Stimulated activated CD8-positive, alpha-beta memory T cell treated with anti-CD3 and anti-CD28 coated beads, Interleukin-12 subunit alpha, Interleukin-12 subunit beta, amount 100 ng/mL, for 1 hour (primary cell): ENCODE data around the gene TMEM37.

ENCODE experiments used
- DNase-seq: peaks from one replicate; pipeline ENCODE4 v3.0.0-alpha.2; 2020; ENCODE audit warnings: low read depth

Gene TMEM37

DNA sequence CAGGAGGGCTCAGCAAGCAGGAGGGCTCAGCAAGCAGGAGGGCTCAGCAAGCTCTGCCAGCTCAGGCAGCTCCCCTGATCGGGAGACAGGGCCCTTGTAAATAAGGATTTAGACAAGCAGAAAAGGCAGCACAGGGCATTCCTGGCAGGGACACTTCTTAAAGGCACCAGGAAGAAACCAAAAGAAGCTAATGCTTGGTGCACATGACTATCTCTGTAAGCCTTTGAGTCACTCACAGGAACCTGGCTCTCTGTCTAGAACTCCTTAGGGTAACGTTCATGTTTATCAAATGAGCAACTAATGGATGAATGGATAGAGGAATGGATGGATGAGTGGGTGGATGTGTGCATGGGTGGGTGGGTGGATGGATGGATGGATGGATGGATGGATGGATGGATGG lies 28.4 kb downstream of the TMEM37 start:
- no peak for DNase-seq

DNA sequence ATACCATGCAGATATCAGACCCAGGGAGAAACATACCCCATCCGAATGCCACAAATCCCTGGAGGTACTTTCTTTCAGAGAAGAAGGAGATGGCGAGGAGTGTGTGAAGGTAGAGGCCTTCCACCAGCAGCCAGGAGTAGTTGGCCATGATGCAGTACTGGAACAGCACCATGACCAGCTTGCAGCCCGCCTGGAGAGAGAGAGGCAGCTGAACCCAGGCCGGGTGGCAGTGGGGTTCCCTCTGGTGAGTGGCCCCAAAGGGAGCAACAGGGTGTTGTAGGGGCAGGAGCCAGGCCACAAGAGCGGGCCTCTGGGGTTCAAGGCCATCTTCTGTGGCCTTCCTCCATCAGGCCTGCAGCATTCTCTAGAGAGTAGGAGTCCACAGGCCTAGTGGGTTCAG lies 30.2 kb downstream of the TMEM37 start:
- DNase-seq: no peak

DNA sequence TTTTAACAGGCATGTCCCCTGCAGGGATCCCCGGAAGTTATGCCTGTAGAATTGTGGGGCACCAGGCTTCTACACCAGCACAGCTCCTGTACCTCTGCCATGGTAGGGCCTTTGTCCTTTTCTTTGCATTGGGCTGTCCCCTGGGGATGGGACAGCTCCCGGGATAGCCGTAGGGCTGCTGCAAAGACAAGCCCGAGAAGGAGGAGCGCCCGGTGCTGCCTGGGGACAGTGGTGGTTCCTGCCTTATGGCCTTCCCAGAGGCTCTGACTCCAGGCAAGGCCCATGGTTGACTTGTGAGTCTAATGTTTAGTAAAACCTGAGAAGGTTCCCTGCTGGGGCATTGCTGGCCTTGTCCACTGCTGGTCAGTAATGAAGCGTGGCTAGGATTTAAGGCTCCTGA lies 30.9 kb downstream of the TMEM37 start:
- no peak for DNase-seq

- no peak for DNase-seq
These were observed 31.5 kb downstream of the TMEM37 start for GRCh38 chr2:119463136-119463535.

GRCh38 chr2:119463990-119464389 lies 32.3 kb downstream of the TMEM37 start:
- DNase-seq: no peak

DNA sequence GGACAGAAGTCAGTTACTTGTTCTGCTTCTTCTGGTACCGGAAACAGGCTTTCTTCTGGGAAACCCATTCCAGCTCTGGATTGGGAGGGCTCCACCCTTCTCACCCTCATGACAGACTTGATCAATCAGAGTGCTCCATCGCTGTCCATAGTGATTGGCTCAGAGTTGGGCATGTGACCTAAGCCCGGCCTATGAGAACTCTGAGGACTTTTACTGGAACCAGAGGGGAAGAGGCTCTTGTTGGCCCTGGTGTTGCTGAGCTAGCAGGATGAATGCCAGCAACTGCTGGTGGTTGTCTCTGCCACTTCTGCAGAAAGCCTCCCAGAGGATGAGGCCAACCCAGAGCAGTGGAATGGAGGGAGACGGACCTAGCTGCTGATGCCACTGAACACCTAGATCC lies 33.3 kb downstream of the TMEM37 start:
- DNase-seq: no peak

- DNase-seq: no peak
These were observed 34.0 kb downstream of the TMEM37 start for GRCh38 chr2:119465687-119466086.

- DNase-seq: no peak
These were observed 34.7 kb downstream of the TMEM37 start for GRCh38 chr2:119466373-119466772.

DNA sequence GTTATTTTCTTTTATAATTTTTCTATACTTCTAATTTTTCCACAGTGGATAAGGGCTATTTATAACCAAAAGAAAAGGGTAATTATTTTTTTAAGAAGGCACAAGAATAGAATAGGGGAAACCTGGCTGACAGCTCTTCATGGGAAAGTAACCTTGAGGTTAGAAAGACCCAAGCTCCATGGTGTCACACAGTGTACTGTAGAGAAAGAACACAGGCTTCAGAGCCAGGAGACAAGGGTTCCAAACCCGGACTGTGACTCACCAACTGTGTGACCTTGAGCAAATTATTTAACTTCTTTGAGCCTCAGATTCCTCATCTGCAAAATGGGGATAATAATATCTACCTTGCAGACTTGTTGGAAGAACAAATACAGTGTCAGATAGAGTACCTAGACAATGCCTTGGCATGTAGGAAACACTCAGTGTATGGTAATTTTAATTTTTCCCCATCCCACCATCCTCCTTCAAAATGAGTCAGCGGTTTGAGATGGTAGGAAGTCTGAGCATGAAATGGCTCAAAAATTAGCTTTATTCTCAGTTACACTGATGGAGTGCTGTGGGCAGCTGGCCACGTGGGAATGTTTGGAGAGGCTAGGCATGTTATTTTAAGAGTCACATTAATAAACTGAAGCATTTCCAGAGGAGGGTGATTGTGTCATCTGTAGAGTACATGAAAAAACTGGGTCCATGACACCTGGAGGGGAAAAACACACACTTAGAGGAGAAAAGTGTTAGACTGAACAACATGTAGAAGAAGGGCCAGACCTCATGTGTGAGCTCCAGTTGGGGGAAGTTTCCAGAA lies 36.7 kb downstream of the TMEM37 start:
- DNase-seq: no peak

- no peak for DNase-seq
These were observed 37.5 kb downstream of the TMEM37 start for GRCh38 chr2:119469131-119469530.

- no peak for DNase-seq
These were observed 38.1 kb downstream of the TMEM37 start for GRCh38 chr2:119469661-119470297.

DNA sequence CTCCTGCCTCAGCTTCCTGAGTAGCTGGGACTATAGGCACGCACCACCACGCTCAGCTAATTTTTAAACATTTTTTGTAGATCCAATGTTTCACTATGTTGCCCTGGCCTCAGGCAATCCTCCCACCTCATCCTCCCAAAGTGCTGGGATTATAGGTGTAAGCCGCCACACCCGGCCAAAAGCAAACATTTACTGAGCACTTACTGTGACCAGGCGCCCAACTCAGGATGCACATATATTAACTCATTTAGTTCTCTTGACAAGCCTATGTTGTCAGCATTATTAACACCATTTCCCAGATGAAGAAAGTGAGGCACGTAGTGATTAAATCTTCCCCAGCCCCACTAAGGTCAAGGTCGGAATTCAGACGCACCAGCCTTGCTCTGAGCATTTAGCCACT lies 41.1 kb downstream of the TMEM37 start:
- no peak for DNase-seq

- no peak for DNase-seq
These were observed 42.1 kb downstream of the TMEM37 start for GRCh38 chr2:119473621-119474370.

- DNase-seq: no peak
These were observed 42.9 kb downstream of the TMEM37 start for GRCh38 chr2:119474371-119475224.

- DNase-seq: no peak
These were observed 43.7 kb downstream of the TMEM37 start for GRCh38 chr2:119475225-119475856.

GRCh38 chr2:119475857-119476244 lies 44.2 kb downstream of the TMEM37 start:
- no peak for DNase-seq

DNA sequence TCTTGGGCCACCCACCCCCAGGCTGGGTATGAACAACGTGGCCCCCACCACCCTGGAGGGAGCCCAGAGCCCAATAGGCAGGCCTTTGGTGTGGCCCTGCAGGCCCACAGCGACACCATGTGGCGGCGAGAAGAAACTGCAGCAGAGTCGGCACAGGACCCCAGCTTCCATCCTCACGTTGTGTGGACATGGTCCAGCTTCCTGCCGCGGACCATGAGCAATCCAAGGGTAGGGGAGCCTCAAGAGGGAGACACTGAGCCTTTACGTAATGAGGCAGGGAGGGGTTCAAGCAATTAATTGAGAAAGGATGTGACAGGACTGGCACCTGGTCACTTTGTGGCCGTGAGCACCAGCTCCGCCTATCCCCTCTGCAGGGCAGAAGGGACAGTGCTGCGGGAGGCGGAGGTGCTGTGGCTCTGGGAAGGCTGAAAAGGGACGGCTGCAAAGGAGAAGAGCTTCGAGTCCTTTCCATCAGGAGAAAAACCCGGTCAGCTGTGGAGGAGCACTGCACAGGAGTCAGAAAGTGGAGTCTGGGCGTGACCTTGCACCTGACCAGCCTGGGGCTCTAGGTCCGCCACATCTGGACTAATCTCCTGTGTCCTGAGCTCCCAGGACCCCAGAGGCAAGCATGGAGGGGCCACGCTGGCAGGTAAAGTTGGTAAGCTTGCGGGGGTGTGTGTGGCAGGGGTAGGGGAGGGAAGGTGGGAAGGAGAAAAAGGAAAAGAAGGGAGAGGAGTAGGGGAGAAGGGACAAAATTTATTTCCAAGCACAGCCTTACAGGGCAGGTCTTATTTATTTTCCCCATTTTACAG lies 44.9 kb downstream of the TMEM37 start:
- peak; percentile 9 for DNase-seq

GRCh38 chr2:119477113-119477505 lies 45.5 kb downstream of the TMEM37 start:
- no peak for DNase-seq

DNA sequence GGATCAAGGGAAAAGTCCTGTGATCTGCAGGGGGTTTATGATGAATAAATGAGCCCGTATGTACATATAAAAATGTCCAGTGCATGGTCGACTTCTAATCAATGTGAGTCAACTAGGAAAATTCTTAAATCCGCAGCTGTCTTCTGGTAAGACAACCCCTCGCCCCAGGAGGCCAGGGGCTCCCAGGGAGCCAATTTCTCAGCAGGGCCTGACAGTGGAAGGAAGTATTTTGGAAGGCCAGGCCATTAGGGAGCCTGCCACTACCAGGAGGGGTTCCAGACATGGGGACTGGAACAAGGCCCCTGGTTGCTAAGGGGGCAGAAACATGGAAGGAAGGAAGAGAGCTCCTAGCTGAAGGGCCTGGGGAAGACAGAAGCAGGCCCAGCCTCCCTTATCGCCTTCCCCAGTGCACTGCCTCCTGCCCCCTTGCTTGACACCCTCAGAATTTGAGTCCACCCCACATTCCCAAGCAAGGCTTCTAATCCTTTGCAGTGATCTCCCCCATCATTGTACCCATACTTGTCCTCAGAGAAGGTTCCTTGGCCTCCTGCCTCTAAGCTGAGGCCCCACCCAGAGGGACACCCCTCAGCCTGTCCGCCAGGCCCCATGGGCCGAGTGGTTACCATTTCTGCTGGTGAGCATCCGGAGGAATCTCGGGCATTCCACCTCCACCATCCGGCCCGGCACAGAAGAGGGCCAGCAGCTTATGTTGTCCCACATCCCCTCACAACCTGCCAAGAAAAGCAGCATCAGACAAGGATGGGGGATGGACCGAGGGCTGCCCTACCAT lies 46.7 kb downstream of the TMEM37 start:
- no peak for DNase-seq

DNA sequence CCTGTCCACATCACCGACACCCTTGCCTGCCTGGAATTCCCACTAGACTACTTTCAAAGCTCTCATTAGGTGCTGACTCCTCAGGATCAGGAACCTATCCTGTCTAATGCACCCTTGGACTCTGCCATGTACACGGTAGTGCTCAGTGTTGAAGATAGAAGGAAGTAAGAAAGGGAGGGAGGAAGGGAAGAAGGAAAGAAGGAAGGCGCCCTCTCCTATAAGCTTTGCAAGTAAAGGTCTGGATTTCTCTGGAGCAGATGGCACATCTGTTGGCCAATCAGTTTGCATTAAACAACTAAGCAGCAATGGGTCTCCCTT lies 47.3 kb downstream of the TMEM37 start:
- DNase-seq: no peak
